HEK293 (cell line): ENCODE measurements around the gene KATNBL1.

Experiments
- CTCF ChIA-PET: fragments of 350-600 bp; formaldehyde crosslinking; extraction: SDS; loops from one replicate; lab custom pipeline; 2021; ENCODE audit warnings: antibody characterized with exemption; lab: Yijun Ruan, JAX
- POLR2A ChIA-PET: fragments of 300-600 bp; formaldehyde crosslinking; extraction: SDS; loops from one replicate; lab custom pipeline; 2020; ENCODE audit warnings: antibody characterized with exemption, inconsistent platforms; lab: Yijun Ruan, JAX
- H3K27ac ChIP-seq: fragments of 200-500 bp; sonication (Bioruptor generic); 2 replicates; pipeline ENCODE4 v1.5.1; 2014; ENCODE audit warnings: low read depth, low read length, control low read depth, inconsistent platforms; ENCODE audit errors: extremely low read depth
- H3K36me3 ChIP-seq, 2 experiments: fragments of 200-500 bp in 1 of 2; sonication (Bioruptor generic) in 1 of 2; 1 replicate in 1 of 2; 2 replicates in 1 of 2; pipeline ENCODE4 v1.5.1; 2014 to 2017; ENCODE audit warnings: inconsistent platforms in 2 of 2, low read length in 2 of 2; ENCODE audit not compliant: control insufficient read depth in 2 of 2, insufficient read depth in 1 of 2
- H3K4me1 ChIP-seq: fragments of 200-500 bp; sonication (Bioruptor generic); 2 replicates; pipeline ENCODE4 v1.5.1; 2014; ENCODE audit warnings: mild to moderate bottlenecking, low read length, inconsistent platforms; ENCODE audit not compliant: control insufficient read depth, insufficient read depth
- H3K4me3 ChIP-seq: 2 replicates; pipeline ENCODE4 v1.5.1; 2011; ENCODE audit warnings: low read depth, mild to moderate bottlenecking, control low read depth, low read length, moderate library complexity
- H3K9me3 ChIP-seq: fragments of 200-500 bp; sonication (Bioruptor generic); 2 replicates; pipeline ENCODE4 v1.5.1; 2014; ENCODE audit warnings: low read depth, low read length, inconsistent platforms; ENCODE audit not compliant: control insufficient read depth, insufficient read depth
- AEBP2 ChIP-seq: fragments of 450-650 bp; formaldehyde crosslinking; IDR thresholded peaks from 2 replicates; pipeline ENCODE4 v1.5.1; 2016; ENCODE audit warnings: missing biosample characterization, missing genetic modification characterization, borderline replicate concordance
- BCL11A ChIP-seq: fragments of 450-650 bp; formaldehyde crosslinking; IDR thresholded peaks from 2 replicates; pipeline ENCODE4 v1.5.1; 2016; ENCODE audit warnings: low read depth, missing biosample characterization, missing genetic modification characterization
- FEZF1 ChIP-seq: fragments of 450-650 bp; formaldehyde crosslinking; IDR thresholded peaks from 2 replicates; pipeline ENCODE4 v1.5.1; 2016; ENCODE audit warnings: missing biosample characterization, missing genetic modification characterization
- GLIS1 ChIP-seq: fragments of 450-650 bp; formaldehyde crosslinking; IDR thresholded peaks from 2 replicates; pipeline ENCODE4 v1.5.1; 2016; ENCODE audit warnings: missing biosample characterization, missing genetic modification characterization
- MYNN ChIP-seq: fragments of 450-650 bp; formaldehyde crosslinking; IDR thresholded peaks from 2 replicates; pipeline ENCODE4 v1.5.1; 2016; ENCODE audit warnings: missing biosample characterization, missing genetic modification characterization, borderline replicate concordance
- PRDM2 ChIP-seq: fragments of 450-650 bp; formaldehyde crosslinking; IDR thresholded peaks from 2 replicates; pipeline ENCODE4 v1.5.1; 2016; ENCODE audit warnings: missing biosample characterization, missing genetic modification characterization, borderline replicate concordance
- WT1 ChIP-seq: fragments of 450-650 bp; formaldehyde crosslinking; IDR thresholded peaks from 2 replicates; pipeline ENCODE4 v1.5.1; 2016; ENCODE audit warnings: missing biosample characterization, missing genetic modification characterization
- ZBTB49 ChIP-seq: fragments of 450-650 bp; formaldehyde crosslinking; IDR thresholded peaks from 2 replicates; pipeline ENCODE4 v1.5.1; 2016; ENCODE audit warnings: missing biosample characterization, missing genetic modification characterization, low read depth
- ZFP37 ChIP-seq: fragments of 450-650 bp; formaldehyde crosslinking; IDR thresholded peaks from 2 replicates; pipeline ENCODE4 v1.5.1; 2016; ENCODE audit warnings: missing biosample characterization, missing genetic modification characterization
- ZNF121 ChIP-seq: fragments of 450-650 bp; formaldehyde crosslinking; IDR thresholded peaks from 2 replicates; pipeline ENCODE4 v1.5.1; 2016; ENCODE audit warnings: missing biosample characterization, missing genetic modification characterization
- ZNF174 ChIP-seq: fragments of 450-650 bp; formaldehyde crosslinking; IDR thresholded peaks from 2 replicates; pipeline ENCODE4 v1.5.0; 2017; ENCODE audit warnings: missing biosample characterization, mild to moderate bottlenecking, missing genetic modification characterization
- ZNF184 ChIP-seq: fragments of 450-650 bp; IDR thresholded peaks from 2 replicates; pipeline ENCODE4 v1.5.1; 2018; ENCODE audit warnings: missing biosample characterization, mild to moderate bottlenecking, missing genetic modification characterization
- ZNF19 ChIP-seq: fragments of 450-650 bp; formaldehyde crosslinking; IDR thresholded peaks from 2 replicates; pipeline ENCODE4; 2016; ENCODE audit warnings: missing biosample characterization, missing genetic modification characterization, low read depth
- ZNF350 ChIP-seq: fragments of 450-650 bp; formaldehyde crosslinking; IDR thresholded peaks from 2 replicates; pipeline ENCODE4 v1.5.0; 2017; ENCODE audit warnings: missing biosample characterization, mild to moderate bottlenecking, missing genetic modification characterization
- ZNF510 ChIP-seq: fragments of 450-650 bp; formaldehyde crosslinking; IDR thresholded peaks from 2 replicates; pipeline ENCODE4 v1.5.1; 2018; ENCODE audit warnings: mild to moderate bottlenecking, missing genetic modification characterization, missing biosample characterization; ENCODE audit not compliant: insufficient replicate concordance
- ZNF514 ChIP-seq: fragments of 450-650 bp; formaldehyde crosslinking; IDR thresholded peaks from 2 replicates; pipeline ENCODE4 v1.5.1; 2016; ENCODE audit warnings: missing biosample characterization, missing genetic modification characterization
- ZNF548 ChIP-seq: fragments of 450-650 bp; formaldehyde crosslinking; IDR thresholded peaks from 2 replicates; pipeline ENCODE4 v1.5.1; 2016; ENCODE audit warnings: missing biosample characterization, missing genetic modification characterization
- ZNF585B ChIP-seq: fragments of 450-650 bp; formaldehyde crosslinking; IDR thresholded peaks from 2 replicates; pipeline ENCODE4 v1.5.1; 2016; ENCODE audit warnings: missing biosample characterization, missing genetic modification characterization
- ZNF626 ChIP-seq: fragments of 450-650 bp; sonication (Bioruptor Pico); formaldehyde crosslinking; IDR thresholded peaks from 2 replicates; pipeline ENCODE4 v1.5.1; 2018; ENCODE audit warnings: missing biosample characterization, missing genetic modification characterization, inconsistent platforms
- ZNF654 ChIP-seq: fragments of 450-650 bp; formaldehyde crosslinking; IDR thresholded peaks from 2 replicates; pipeline ENCODE4 v1.5.1; 2016; ENCODE audit warnings: low read depth, missing biosample characterization, missing genetic modification characterization
- ZNF837 ChIP-seq: fragments of 450-650 bp; formaldehyde crosslinking; IDR thresholded peaks from 2 replicates; pipeline ENCODE4 v1.5.1; 2016; ENCODE audit warnings: missing biosample characterization, missing genetic modification characterization
- ZSCAN18 ChIP-seq: fragments of 450-650 bp; formaldehyde crosslinking; IDR thresholded peaks from 2 replicates; pipeline ENCODE4 v1.5.1; 2016; ENCODE audit warnings: missing biosample characterization, missing genetic modification characterization

Gene KATNBL1

GRCh38 chr15:34116620-34117019, 93.3 kb downstream of the KATNBL1 start:
- Histone ChIP-seq H3K4me3 (no peak overlapping the region), H3K36me3 (no peaks in the 10 kb centered on the region), H3K4me1 (no peaks in the 10 kb centered on the region), H3K27ac (no peak overlapping the region), H3K9me3 (no peaks in the 10 kb centered on the region)
- CTCF ChIA-PET = no interaction called here
- POLR2A ChIA-PET = no interaction called here
- TF ChIP-seq BCL11A (tag by site-specific recombination) (no peak), ZNF184 (no peak), ZNF837 (no peak), ZNF174 (tag by site-specific recombination) (no peak), ZNF514 (tag by site-specific recombination) (no peak), ZNF19 (tag by site-specific recombination) (no peak), ZSCAN18 (tag by site-specific recombination) (no peak)

- Histone ChIP-seq H3K4me1 (no peaks in the 10 kb centered on the region), H3K4me3 (no peak overlapping the region), H3K27ac (no peak overlapping the region), H3K36me3 (no peaks in the 10 kb centered on the region), H3K9me3 (no peaks in the 10 kb centered on the region)
- ChIA-PET CTCF (interaction anchor here (0.9 kb wide), 1 partner anchor 95 kb away, joined by 3 read pairs; the partner anchor contains the start of gene KATNBL1), POLR2A (no interaction called here)
- TF ChIP-seq AEBP2 (tag by site-specific recombination) = no peak
- no peak for TF ChIP-seq ZNF626
- no peak for TF ChIP-seq ZNF585B (tag by site-specific recombination)
- TF ChIP-seq ZBTB49 (tag by site-specific recombination) = no peak
- TF ChIP-seq WT1 (tag by site-specific recombination) = no peak
These were observed 95.2 kb downstream of the KATNBL1 start for GRCh38 chr15:34114739-34115138.

- Histone ChIP-seq H3K27ac (no peak overlapping the region), H3K4me1 (no peaks in the 10 kb centered on the region), H3K36me3 (no peaks in the 10 kb centered on the region), H3K4me3 (no peak overlapping the region), H3K9me3 (no peaks in the 10 kb centered on the region)
- ChIA-PET CTCF (interaction anchor here (0.9 kb wide), 1 partner anchor 96 kb away, joined by 3 read pairs; the partner anchor contains the start of gene KATNBL1), POLR2A (no interaction called here)
- no peak for TF ChIP-seq GLIS1 (tag by site-specific recombination)
- no peak for TF ChIP-seq ZNF350 (tag by site-specific recombination)
- no peak for TF ChIP-seq ZNF654 (tag by site-specific recombination)
- TF ChIP-seq FEZF1 (tag by site-specific recombination) = no peak
- no peak for TF ChIP-seq ZNF548 (tag by site-specific recombination)
- TF ChIP-seq MYNN (tag by site-specific recombination) = no peak
- no peak for TF ChIP-seq ZNF121
- no peak for TF ChIP-seq PRDM2
- TF ChIP-seq BCL11A (tag by site-specific recombination) = no peak
- TF ChIP-seq ZNF510 = no peak
- no peak for TF ChIP-seq ZFP37 (tag by site-specific recombination)
These were observed 95.7 kb downstream of the KATNBL1 start for GRCh38 chr15:34114215-34114614.
